Smooth muscle cell (in vitro differentiated cells): ENCODE measurements around the gene LPIN1. TPM values are rescaled to one million over a fixed set of nuclear protein-coding genes. Genes with fewer than 3 reads are reported as not detected.

ENCODE experiments used
- DNase-seq: peaks from one replicate; lab custom pipeline; 2025; ENCODE audit not compliant: unreplicated experiment; lab: John Stamatoyannopoulos, UW
- H2AFZ ChIP-seq: fragments of 200-600 bp; sonication (generic); 2 replicates; pipeline ENCODE4 v1.6.0; 2016; ENCODE audit warnings: antibody characterized with exemption, low read depth, mild to moderate bottlenecking
- H3F3A ChIP-seq: fragments of 200-600 bp; sonication (generic); 2 replicates; pipeline ENCODE4 v1.6.0; 2017; ENCODE audit warnings: antibody characterized with exemption, low read depth
- H3K27ac ChIP-seq: fragments of 200-600 bp; sonication (generic); 2 replicates; pipeline ENCODE4 v1.5.1; 2016; ENCODE audit warnings: low read depth, mild to moderate bottlenecking
- H3K27me3 ChIP-seq: fragments of 200-600 bp; sonication (generic); 2 replicates; pipeline ENCODE4 v1.6.1; 2016; ENCODE audit warnings: low read depth, mild to moderate bottlenecking
- H3K36me3 ChIP-seq: fragments of 200-600 bp; sonication (generic); 2 replicates; pipeline ENCODE4 v1.5.1; 2016; ENCODE audit warnings: low read depth
- H3K4me1 ChIP-seq: fragments of 200-600 bp; sonication (generic); 2 replicates; pipeline ENCODE4 v1.5.1; 2016; ENCODE audit warnings: low read depth
- H3K4me2 ChIP-seq: fragments of 200-600 bp; sonication (generic); 2 replicates; pipeline ENCODE4 v1.6.0; 2016; ENCODE audit warnings: mild to moderate bottlenecking
- H3K4me3 ChIP-seq: fragments of 200-600 bp; sonication (generic); 2 replicates; pipeline ENCODE4 v1.5.1; 2016; ENCODE audit warnings: mild to moderate bottlenecking
- H3K79me2 ChIP-seq: fragments of 200-600 bp; sonication (generic); 2 replicates; pipeline ENCODE4 v1.6.0; 2016; ENCODE audit warnings: low read depth, mild to moderate bottlenecking
- H3K9ac ChIP-seq: fragments of 200-600 bp; sonication (generic); 2 replicates; pipeline ENCODE4 v1.6.0; 2016; ENCODE audit warnings: low read depth
- H3K9me3 ChIP-seq: fragments of 200-600 bp; sonication (generic); replicated peaks from 2 replicates; pipeline ENCODE4 v1.5.1; 2016; ENCODE audit warnings: low read depth
- H4K20me1 ChIP-seq: fragments of 200-600 bp; sonication (generic); 2 replicates; pipeline ENCODE4 v1.6.0; 2016; ENCODE audit warnings: low read depth
- CTCF ChIP-seq: fragments of 200-600 bp; sonication (generic); IDR thresholded peaks from 2 replicates; pipeline ENCODE4 v1.5.1; 2017; ENCODE audit warnings: borderline replicate concordance, mild to moderate bottlenecking, antibody characterized with exemption; ENCODE audit not compliant: insufficient read depth, poor library complexity, severe bottlenecking
- WGBS: methylation state at CpG from one replicate; pipeline ENCODE4 v1.1.7; 2016; ENCODE audit warnings: low lambda C conversion rate; 5-methylcytosine and 5-hydroxymethylcytosine counted together
- polyA plus RNA-seq: library from polyadenylated mRNA; unstranded; fragments of >200 nt; fragmentation: Nextera tagmentation; extraction: Ambion mirVana; gene quantifications from 2 replicates; pipeline ENCODE4 v1.2.1, GENCODE V29; 2016
- total RNA-seq: library from RNA; depleted of rRNA; stranded (reverse); fragments of >200 nt; gene quantifications from 2 replicates; pipeline ENCODE4 v1.2.3, GENCODE V29; 2014

Gene LPIN1
- total and polyA plus RNA-seq, 2 experiments from 2014 or later, result 13.8 to 17.9 TPM

- Histone ChIP-seq H3K36me3 (no peaks in the 10 kb centered on the region), H3K79me2 (no peaks in the 10 kb centered on the region), H2AFZ (no peak overlapping the region), H3K4me2 (no peak overlapping the region), H3K9ac (no peak overlapping the region), H3K4me1 (no peaks in the 10 kb centered on the region), H3K27ac (no peak overlapping the region), H3F3A (no peaks in the 10 kb centered on the region), H3K9me3 (no peaks in the 10 kb centered on the region), H3K27me3 (no peaks in the 10 kb centered on the region), H3K4me3 (no peak overlapping the region), H4K20me1 (no peaks in the 10 kb centered on the region)
- DNase-seq, result no peak
- 91% methylated on average over 8 of the region's 8 CpGs for WGBS
- no peak for TF ChIP-seq CTCF
These were observed 118.9 kb downstream of the LPIN1 start for GRCh38 chr2:11865378-11865777.

GRCh38 chr2:11865805-11866204 lies 119.4 kb downstream of the LPIN1 start:
- 95% methylated on average over 13 of the region's 13 CpGs for WGBS

GRCh38 chr2:11866358-11867335 lies 120.2 kb downstream of the LPIN1 start:
- Histone ChIP-seq H3K4me3 (no peak overlapping the region), H2AFZ (no peak overlapping the region), H3K27me3 (no peaks in the 10 kb centered on the region), H3F3A (no peaks in the 10 kb centered on the region), H3K79me2 (no peaks in the 10 kb centered on the region), H3K4me2 (no peak overlapping the region), H3K9ac (no peak overlapping the region), H4K20me1 (no peaks in the 10 kb centered on the region), H3K36me3 (no peaks in the 10 kb centered on the region), H3K9me3 (no peaks in the 10 kb centered on the region), H3K4me1 (no peaks in the 10 kb centered on the region), H3K27ac (no peak overlapping the region)
- 91% methylated on average over 12 of the region's 12 CpGs for WGBS
- TF ChIP-seq CTCF, result no peak
- DNase-seq, result no peak

More at GRCh38 chr2:11865805-11866204, 119.4 kb downstream of the LPIN1 start:
- Histone ChIP-seq H4K20me1 (no peaks in the 10 kb centered on the region), H2AFZ (no peak overlapping the region), H3K27me3 (no peaks in the 10 kb centered on the region), H3K9me3 (no peaks in the 10 kb centered on the region), H3K9ac (no peak overlapping the region), H3K36me3 (no peaks in the 10 kb centered on the region), H3F3A (no peaks in the 10 kb centered on the region), H3K4me2 (no peak overlapping the region), H3K79me2 (no peaks in the 10 kb centered on the region), H3K27ac (no peak overlapping the region), H3K4me3 (no peak overlapping the region), H3K4me1 (no peaks in the 10 kb centered on the region)
- no peak for DNase-seq
- TF ChIP-seq CTCF, result no peak
